Measurements from ENCODE around the gene SNX4.

- no peak for TF ChIP-seq CTCF (IDR thresholded peaks at IDR 0.05)
- no peak for TF ChIP-seq POLR2A (IDR thresholded peaks at IDR 0.05)
Observed at GRCh38 chr3:125398952-125399351, 121.0 kb downstream of the SNX4 start.

All from adrenal gland (tissue), 5 donors.